Astrocyte (in vitro differentiated cells and primary cell): ENCODE data around the gene RAB4B.
A peak's percentile ranks its signal among the peaks of the same experiment; 100 is the strongest.
"Not testable (repeated sequence)": the region's sequence is repeated elsewhere in the genome, so short reads cannot be mapped to it uniquely, and the experiment has no call there.

Experiments
- CTCF ChIP-seq: IDR thresholded peaks from 2 replicates; pipeline ENCODE4 v1.5.1; 2011; ENCODE audit warnings: low read depth, mild to moderate bottlenecking, inconsistent platforms, low read length, moderate library complexity; ENCODE audit not compliant: insufficient read depth
- EZH2 ChIP-seq: IDR thresholded peaks from 2 replicates; pipeline ENCODE4 v1.6.1; 2012; ENCODE audit warnings: mild to moderate bottlenecking, low read length, inconsistent platforms; ENCODE audit not compliant: insufficient read depth

DNA sequence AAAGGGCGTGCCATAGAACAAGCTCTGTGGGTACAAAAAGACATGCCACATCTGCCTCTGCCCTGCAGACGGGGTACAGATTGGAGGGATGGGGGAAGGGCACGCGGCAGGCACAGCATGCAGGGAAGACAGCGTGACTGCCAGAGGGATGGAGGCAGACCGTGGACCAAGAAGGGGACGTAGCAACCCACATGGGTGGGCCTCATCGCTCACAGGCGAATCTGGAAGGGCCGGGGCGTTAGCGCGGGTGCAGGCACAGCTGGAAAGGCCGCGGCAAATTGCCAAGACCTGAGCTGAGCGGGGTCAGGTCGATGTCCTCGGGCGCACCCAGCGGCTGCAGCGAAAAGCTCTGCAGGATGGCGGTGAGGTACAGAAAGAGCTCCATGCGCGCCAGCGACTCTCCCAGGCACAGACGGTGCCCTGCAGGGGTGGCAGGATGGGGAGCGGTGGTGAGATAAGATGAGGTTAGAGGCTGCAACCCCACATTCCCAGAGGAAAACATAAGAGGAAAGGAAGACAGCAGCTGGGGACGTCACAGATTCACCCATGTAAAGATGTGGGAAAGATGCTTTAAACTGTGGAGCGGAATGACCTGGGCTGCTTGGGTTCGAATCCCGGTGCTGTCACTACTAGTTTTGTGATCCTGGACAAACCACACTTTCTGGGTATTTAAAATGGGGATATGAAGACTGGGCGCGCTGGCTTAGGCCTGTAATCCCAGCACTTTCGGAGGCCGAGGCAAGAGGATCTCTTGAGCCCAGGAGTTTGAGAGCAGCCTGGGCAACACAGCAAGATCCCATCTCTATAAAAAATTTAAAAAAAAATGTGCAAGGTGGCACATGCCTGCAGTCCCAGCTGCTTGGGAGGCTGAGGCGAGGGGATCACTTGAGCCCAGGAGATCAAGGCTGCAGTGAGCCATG lies 40.7 kb downstream of the RAB4B start:
- peak; percentile 13 for TF ChIP-seq CTCF
- not testable (repeated sequence) for TF ChIP-seq EZH2
